H9 (cell line): ENCODE measurements around the gene TDP2. TPM values are rescaled to one million over a fixed set of nuclear protein-coding genes. Genes with fewer than 3 reads are reported as not detected.
A peak's percentile ranks its signal among the peaks of the same experiment; 100 is the strongest.

Experiments used
- DNase-seq: peaks from one replicate; pipeline ENCODE4 v3.0.0-alpha.2; 2017
- H2AFZ ChIP-seq: one replicate; pipeline ENCODE4 v1.6.1; 2013; ENCODE audit warnings: mild to moderate bottlenecking, low read length, control low read depth, moderate library complexity
- H2AK5ac ChIP-seq: 2 replicates; pipeline ENCODE4 v1.6.1; 2013; ENCODE audit warnings: low read length, control low read depth, mixed read lengths; ENCODE audit not compliant: insufficient read length
- H2BK120ac ChIP-seq: one replicate; pipeline ENCODE4 v1.6.1; 2013; ENCODE audit warnings: low read depth, mild to moderate bottlenecking, low read length, control low read depth, inconsistent platforms; ENCODE audit not compliant: poor library complexity, severe bottlenecking
- H2BK12ac ChIP-seq: 2 replicates; pipeline ENCODE4 v1.6.1; 2013; ENCODE audit warnings: low read length, control low read depth, mixed read lengths, low read depth; ENCODE audit not compliant: insufficient read length
- H2BK15ac ChIP-seq: 2 replicates; pipeline ENCODE4 v1.6.1; 2013; ENCODE audit warnings: low read depth, low read length, control low read depth
- H2BK20ac ChIP-seq: one replicate; pipeline ENCODE4 v1.6.1; 2013; ENCODE audit warnings: low read depth, mild to moderate bottlenecking, low read length, control low read depth, inconsistent platforms; ENCODE audit not compliant: poor library complexity, severe bottlenecking
- H2BK5ac ChIP-seq: 2 replicates; pipeline ENCODE4 v1.6.1; 2013; ENCODE audit warnings: low read length, control low read depth, mixed read lengths; ENCODE audit not compliant: insufficient read length
- H3K14ac ChIP-seq: 2 replicates; pipeline ENCODE4 v1.6.1; 2013; ENCODE audit warnings: low read length, control low read depth; ENCODE audit not compliant: insufficient read depth
- H3K18ac ChIP-seq: 2 replicates; pipeline ENCODE4 v1.6.1; 2013; ENCODE audit warnings: low read depth, mild to moderate bottlenecking, mixed read lengths, low read length, control low read depth; ENCODE audit not compliant: insufficient read length
- H3K23ac ChIP-seq: 2 replicates; pipeline ENCODE4 v1.6.1; 2013; ENCODE audit warnings: low read length, control low read depth, mixed read lengths, low read depth; ENCODE audit not compliant: insufficient read length
- H3K23me2 ChIP-seq: 2 replicates; pipeline ENCODE4 v1.6.1; 2013; ENCODE audit warnings: low read depth, mild to moderate bottlenecking, mixed read lengths, low read length, control low read depth; ENCODE audit not compliant: insufficient read length, poor library complexity, severe bottlenecking
- H3K27ac ChIP-seq: 2 replicates; pipeline ENCODE4 v1.5.1; 2013; ENCODE audit warnings: low read length, control low read depth, mixed read lengths, low read depth; ENCODE audit not compliant: insufficient read length
- H3K27me3 ChIP-seq: 2 replicates; pipeline ENCODE4 v1.6.1; 2013; ENCODE audit warnings: low read length, control low read depth, inconsistent platforms; ENCODE audit not compliant: insufficient read depth
- H3K4ac ChIP-seq: 2 replicates; pipeline ENCODE4 v1.6.1; 2013; ENCODE audit warnings: low read depth, mild to moderate bottlenecking, control low read depth, inconsistent platforms, low read length, moderate library complexity
- H3K4me1 ChIP-seq: 2 replicates; pipeline ENCODE4 v1.6.1; 2013; ENCODE audit warnings: low read length, control low read depth, inconsistent platforms; ENCODE audit not compliant: insufficient read depth
- H3K4me2 ChIP-seq: 2 replicates; pipeline ENCODE4 v1.6.1; 2013; ENCODE audit warnings: low read length, control low read depth, mixed read lengths; ENCODE audit not compliant: insufficient read length, insufficient read depth
- H3K56ac ChIP-seq: 2 replicates; pipeline ENCODE4 v1.6.1; 2013; ENCODE audit warnings: low read depth, mild to moderate bottlenecking, mixed read lengths, low read length, control low read depth; ENCODE audit not compliant: insufficient read length
- H3K79me1 ChIP-seq: 2 replicates; pipeline ENCODE4 v1.6.1; 2013; ENCODE audit warnings: low read depth, mild to moderate bottlenecking, moderate library complexity, low read length, control low read depth, inconsistent platforms; ENCODE audit not compliant: insufficient read depth, poor library complexity, severe bottlenecking
- H3K79me2 ChIP-seq: 2 replicates; pipeline ENCODE4 v1.6.1; 2013; ENCODE audit warnings: low read length, control low read depth, inconsistent platforms; ENCODE audit not compliant: insufficient read depth
- H3K9ac ChIP-seq: 2 replicates; pipeline ENCODE4 v1.6.1; 2013; ENCODE audit warnings: low read length, control low read depth, mixed read lengths; ENCODE audit not compliant: insufficient read length; ENCODE audit errors: extremely low read depth
- H3K9me3 ChIP-seq: one replicate; pipeline ENCODE4 v1.6.1; 2013; ENCODE audit warnings: low read depth, low read length, inconsistent platforms; ENCODE audit not compliant: control insufficient read depth
- H3T11ph ChIP-seq: one replicate; pipeline ENCODE4 v1.6.1; 2013; ENCODE audit warnings: mild to moderate bottlenecking, low read length, control low read depth, inconsistent platforms
- H4K20me1 ChIP-seq: one replicate; pipeline ENCODE4 v1.6.1; 2013; ENCODE audit not compliant: control insufficient read depth, insufficient read length, insufficient read depth
- H4K5ac ChIP-seq: 2 replicates; pipeline ENCODE4 v1.6.1; 2013; ENCODE audit warnings: low read depth, mild to moderate bottlenecking, mixed read lengths, low read length, control low read depth; ENCODE audit not compliant: insufficient read length
- H4K8ac ChIP-seq: replicated peaks from 2 replicates; pipeline ENCODE4 v1.6.1; 2013; ENCODE audit warnings: low read length, control low read depth, mixed read lengths, low read depth; ENCODE audit not compliant: insufficient read length
- H4K91ac ChIP-seq: 2 replicates; pipeline ENCODE4 v1.6.1; 2013; ENCODE audit warnings: low read depth, mild to moderate bottlenecking, moderate library complexity, mixed read lengths, low read length, control low read depth; ENCODE audit not compliant: insufficient read length
- H3K27ac Mint-ChIP-seq, 3 experiments: 2 replicates in 2 of 3; 3 replicates in 1 of 3; pipeline ENCODE4 v1.8.0; 2020 to 2021; ENCODE audit warnings: mixed read lengths in 3 of 3, mild to moderate bottlenecking in 1 of 3, moderate library complexity in 1 of 3
- H3K27me3 Mint-ChIP-seq: 2 replicates; pipeline ENCODE4 v1.8.0; 2021; ENCODE audit warnings: low read depth, mild to moderate bottlenecking, moderate library complexity, mixed read lengths
- H3K36me3 Mint-ChIP-seq, 3 experiments: 2 replicates in 2 of 3; 3 replicates in 1 of 3; pipeline ENCODE4 v1.8.0; 2020 to 2021; ENCODE audit warnings: low read depth in 3 of 3, mixed read lengths in 3 of 3; ENCODE audit not compliant: insufficient read depth in 1 of 3
- H3K4me1 Mint-ChIP-seq, 2 experiments: 2 replicates each; pipeline ENCODE4 v1.8.0; 2020; ENCODE audit warnings: mixed read lengths in 2 of 2
- H3K4me3 Mint-ChIP-seq, 2 experiments: 2 replicates in 1 of 2; 3 replicates in 1 of 2; pipeline ENCODE4 v1.8.0; 2020 to 2021; ENCODE audit warnings: mild to moderate bottlenecking in 2 of 2, mixed read lengths in 2 of 2, moderate library complexity in 1 of 2
- H3K9me3 Mint-ChIP-seq, 2 experiments: 2 replicates in 1 of 2; 3 replicates in 1 of 2; pipeline ENCODE4 v1.8.0; 2020; ENCODE audit warnings: mild to moderate bottlenecking in 2 of 2, mixed read lengths in 2 of 2, moderate library complexity in 1 of 2
- CTCF ChIP-seq: fragments of 200-600 bp; sonication (generic); conservative IDR thresholded peaks from 3 replicates; pipeline ENCODE4 v1.8.0; 2021; ENCODE audit warnings: antibody characterized with exemption, mild to moderate bottlenecking
- WGBS: extraction: QIAGEN DNeasy Blood & Tissue Kit; methylation state at CpG from one replicate; pipeline ENCODE4 v1.1.7; 2013; ENCODE audit warnings: missing lambda C conversion rate, low lambda C conversion rate, mixed read lengths; ENCODE audit not compliant: insufficient read length; ENCODE audit errors: extremely low coverage; 5-methylcytosine and 5-hydroxymethylcytosine counted together
- total RNA-seq: library from RNA; stranded (reverse); gene quantifications from 2 replicates; pipeline ENCODE4 v1.2.1, GENCODE V29; 2021

TDP2 gene
- total RNA-seq, 1 experiment from 2014 or later, result 55.6 TPM

- no peak overlapping the region for H4K8ac ChIP-seq
- H3T11ph ChIP-seq, result no peak overlapping the region
- H2BK15ac ChIP-seq, result no peak overlapping the region
- no peak overlapping the region for H2BK120ac ChIP-seq
- Mint-ChIP-seq H3K27ac (peak overlapping the region in 1 of 3 experiments; percentile 77; a peak in 3 of 7 replicates), H3K27me3 (no peaks in the 10 kb centered on the region), H3K4me3 (peak overlapping the region in 1 of 2 experiments; percentile 41; a peak in 1 of 5 replicates), H3K36me3 (peaks cover 0 to 6% (median 0%) of the 10 kb centered on the region in 3 experiments; a peak in 2 of 7 replicates), H3K9me3 (0 out of 5 replicates have a peak, but pooled peaks cover 0 to 2% of the 10 kb centered on the region in 2 experiments), H3K4me1 (peaks cover 3 to 14% of the 10 kb centered on the region in 2 experiments; a peak in 3 of 4 replicates)
- no peak overlapping the region for H4K91ac ChIP-seq
- H3K79me1 ChIP-seq, result no peaks in the 10 kb centered on the region
- no peak overlapping the region for H3K4me2 ChIP-seq
- WGBS, result no CpG with 5 or more reads among the region's 7 CpGs
- H3K9me3 ChIP-seq, result no peaks in the 10 kb centered on the region
- H2BK5ac ChIP-seq, result no peak overlapping the region
- no peak overlapping the region for H3K23ac ChIP-seq
- H2AK5ac ChIP-seq, result no peak overlapping the region
- no peak overlapping the region for H3K4ac ChIP-seq
- DNase-seq, result no peak
- H3K27ac ChIP-seq, result no peak overlapping the region
- H3K4me1 ChIP-seq, result no peaks in the 10 kb centered on the region; the same call in 1 of the 2 replicates
- H2AFZ ChIP-seq, result peak overlapping the region; percentile 73
- no peaks in the 10 kb centered on the region for H3K23me2 ChIP-seq
- no peak for TF ChIP-seq CTCF
- H3K14ac ChIP-seq, result no peak overlapping the region
- no peak overlapping the region for H3K56ac ChIP-seq
- H3K79me2 ChIP-seq, result no peaks in the 10 kb centered on the region
- H3K27me3 ChIP-seq, result no peaks in the 10 kb centered on the region
- no peak overlapping the region for H2BK20ac ChIP-seq
- no peak overlapping the region for H4K5ac ChIP-seq
- no peak overlapping the region for H2BK12ac ChIP-seq
- H4K20me1 ChIP-seq, result no peaks in the 10 kb centered on the region
- no peak overlapping the region for H3K9ac ChIP-seq
- no peak overlapping the region for H3K18ac ChIP-seq
These were observed 52.7 kb downstream of the TDP2 start for GRCh38 chr6:24614043-24614420.
